Kidney (tissue), 14 donors: ENCODE data around the gene C14orf93. TPM values are rescaled to one million over a fixed set of nuclear protein-coding genes. Genes with fewer than 3 reads are reported as not detected.
"Not testable (repeated sequence)": the region's sequence is repeated elsewhere in the genome, so short reads cannot be mapped to it uniquely, and the experiment has no call there.

Experiments
- DNase-seq, 5 donors: peaks; one replicate each; pipeline ENCODE4 v3.0.0-alpha.2; 2013 to 2020
- FAIRE-seq: peaks from 2 replicates; lab custom pipeline; 2012; peaks lifted over from hg19 to GRCh38; lab: Jason Lieb, UNC
- H3K27ac ChIP-seq, 2 donors: one replicate each; pipeline ENCODE4 v1.7.0; 2013; ENCODE audit warnings: low read depth in 2 of 2, low read length in 2 of 2, inconsistent platforms in 1 of 2
- H3K27me3 ChIP-seq: one replicate; pipeline ENCODE4 v1.7.1; 2013; ENCODE audit warnings: low read length, inconsistent platforms; ENCODE audit not compliant: control insufficient read depth, insufficient read depth
- H3K36me3 ChIP-seq, 3 donors: one replicate each; pipeline versions ENCODE4 v1.7.0 to v1.7.1; 2013; ENCODE audit warnings: low read length in 3 of 3, control low read depth in 1 of 3, inconsistent platforms in 1 of 3; ENCODE audit not compliant: insufficient read depth in 3 of 3, control insufficient read depth in 2 of 3
- H3K4me1 ChIP-seq, 3 donors: one replicate each; pipeline versions ENCODE4 v1.7.0 to v1.7.1; 2013; ENCODE audit warnings: low read length in 3 of 3, inconsistent platforms in 1 of 3, low read depth in 1 of 3; ENCODE audit not compliant: control insufficient read depth in 2 of 3, insufficient read depth in 2 of 3
- H3K4me3 ChIP-seq, 3 donors: one replicate each; pipeline versions ENCODE4 v1.7.0 to v1.8.1; 2013; ENCODE audit warnings: low read length in 3 of 3, control low read depth in 1 of 3, inconsistent platforms in 1 of 3
- H3K9ac ChIP-seq, 3 donors: one replicate each; pipeline versions ENCODE4 v1.7.0 to v1.7.1; 2013; ENCODE audit warnings: low read length in 3 of 3, control low read depth in 1 of 3, inconsistent platforms in 1 of 3
- H3K9me3 ChIP-seq, 3 donors: one replicate each; pipeline versions ENCODE4 v1.7.0 to v1.7.1; 2013; ENCODE audit warnings: low read length in 3 of 3, control low read depth in 1 of 3, inconsistent platforms in 1 of 3; ENCODE audit not compliant: control insufficient read depth in 2 of 3, insufficient read depth in 1 of 3
- CTCF ChIP-seq: IDR thresholded peaks from 3 replicates; pipeline ENCODE4 v1.5.1; 2012; ENCODE audit warnings: mild to moderate bottlenecking, moderate library complexity, borderline replicate concordance; ENCODE audit not compliant: insufficient read depth; ENCODE audit errors: extremely low read depth
- intact Hi-C: fragments of 100-400 bp; cut with DNase I; formaldehyde crosslinking; loops from one replicate; pipeline ENCODE4 v1.11.1; 2022
- polyA plus RNA-seq: library from polyadenylated mRNA; stranded (reverse); fragments of 350-450 nt; fragmentation: Illumina TruSeq; extraction: RNeasy Lipid Tissue Mini Kit (QIAGEN cat#74804); gene quantifications from one replicate; pipeline ENCODE4 v1.2.3, GENCODE V29; 2014; ENCODE audit warnings: low read depth, low replicate concordance; ENCODE audit not compliant: insufficient read depth
- total RNA-seq: library from RNA; stranded (reverse); fragmentation: NEBNext Ultra II Directional; extraction: Animal tissue kit (Norgen Biotek cat#: 25700); gene quantifications from one replicate; pipeline ENCODE4 v1.2.1, GENCODE V29; 2021
- donor health status: control.
- donor health status: control.
- donor health status: control.
- donor health status: control.
- donor health status: control.
- donor health status: DM: yes; HTN: yes; CAD: no.
- donor health status: Normal renal cell carcinoma (clear cell type).

Gene C14orf93
- total and polyA plus RNA-seq, 2 donors from 2014 or later, result 9.5 to 9.6 TPM

GRCh38 chr14:23018107-23018506, 8.2 kb upstream of the C14orf93 start:
- no peak for TF ChIP-seq CTCF
- Histone ChIP-seq H3K36me3 (no peaks in the 10 kb centered on the region), H3K4me1 (no peaks in the 10 kb centered on the region), H3K9me3 (no peaks in the 10 kb centered on the region), H3K4me3 (no peak overlapping the region), H3K27ac (no peak overlapping the region), H3K9ac (no peak overlapping the region), H3K27me3 (no peaks in the 10 kb centered on the region)
- intact Hi-C loops, result no loop called here
- DNase-seq (no peak), FAIRE-seq (no peak)

- H3K27ac ChIP-seq, result no peak overlapping the region
- no peaks in the 10 kb centered on the region for H3K9me3 ChIP-seq
- no peak for FAIRE-seq
- H3K27me3 ChIP-seq, result no peaks in the 10 kb centered on the region
- DNase-seq, result peak in 1 of 5 donors; percentile 9
- intact Hi-C loops, result no loop called here
- H3K4me1 ChIP-seq, result no peaks in the 10 kb centered on the region
- no peaks in the 10 kb centered on the region for H3K36me3 ChIP-seq
- H3K9ac ChIP-seq, result no peak overlapping the region
- H3K4me3 ChIP-seq, result no peak overlapping the region
- no peak for TF ChIP-seq CTCF
Observed at GRCh38 chr14:23017091-23017490, 7.1 kb upstream of the C14orf93 start.

- no peak overlapping the region for H3K4me3 ChIP-seq
- intact Hi-C loops, result no loop called here
- H3K36me3 ChIP-seq, result no peaks in the 10 kb centered on the region
- DNase-seq, result peak in 1 of 5 donors; percentile 3
- H3K27ac ChIP-seq, result no peak overlapping the region
- FAIRE-seq, result no peak
- H3K27me3 ChIP-seq, result no peaks in the 10 kb centered on the region
- no peaks in the 10 kb centered on the region for H3K9me3 ChIP-seq
- H3K4me1 ChIP-seq, result no peaks in the 10 kb centered on the region
- TF ChIP-seq CTCF, result no peak
- H3K9ac ChIP-seq, result no peak overlapping the region
Observed at GRCh38 chr14:23015618-23016017, 5.7 kb upstream of the C14orf93 start.

- H3K27me3 ChIP-seq, H3K9me3 ChIP-seq, H3K4me1 ChIP-seq, H3K4me3 ChIP-seq, H3K9ac ChIP-seq, H3K27ac ChIP-seq, DNase-seq, intact Hi-C loops, FAIRE-seq, H3K36me3 ChIP-seq: not testable (repeated sequence)
Observed at GRCh38 chr14:23013749-23014054, 3.8 kb upstream of the C14orf93 start.
